Measurements from ENCODE around the gene MAN1C1.

MAN1C1 gene

DNA sequence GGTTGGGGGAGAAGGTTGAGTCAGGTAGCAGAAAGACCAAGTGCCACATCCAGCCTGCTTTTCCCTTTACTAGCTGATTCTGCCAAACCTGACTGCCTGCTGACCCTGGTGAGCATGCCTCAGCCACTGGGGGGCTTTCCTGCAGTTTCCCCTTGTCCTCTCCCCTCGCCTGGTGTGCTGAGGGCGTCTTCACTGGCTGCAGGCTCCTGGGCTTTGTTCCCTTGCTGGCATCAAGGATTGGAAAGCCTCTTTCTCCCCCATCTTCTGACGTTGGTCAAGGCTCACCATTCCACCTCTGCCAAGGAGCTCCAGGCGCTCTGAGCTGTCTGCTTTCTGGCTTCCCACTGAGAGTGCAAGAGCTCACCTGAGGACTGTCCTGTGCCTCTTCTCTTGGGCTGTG is 28.4 kb downstream of the MAN1C1 start:
- H3K4me1 ChIP-seq (ENCODE audit: control insufficient read depth in 1 of 2, insufficient read depth in 1 of 2, low read depth in 1 of 2, low read length in 1 of 2) = no peaks in the 10 kb centered on the region

DNA sequence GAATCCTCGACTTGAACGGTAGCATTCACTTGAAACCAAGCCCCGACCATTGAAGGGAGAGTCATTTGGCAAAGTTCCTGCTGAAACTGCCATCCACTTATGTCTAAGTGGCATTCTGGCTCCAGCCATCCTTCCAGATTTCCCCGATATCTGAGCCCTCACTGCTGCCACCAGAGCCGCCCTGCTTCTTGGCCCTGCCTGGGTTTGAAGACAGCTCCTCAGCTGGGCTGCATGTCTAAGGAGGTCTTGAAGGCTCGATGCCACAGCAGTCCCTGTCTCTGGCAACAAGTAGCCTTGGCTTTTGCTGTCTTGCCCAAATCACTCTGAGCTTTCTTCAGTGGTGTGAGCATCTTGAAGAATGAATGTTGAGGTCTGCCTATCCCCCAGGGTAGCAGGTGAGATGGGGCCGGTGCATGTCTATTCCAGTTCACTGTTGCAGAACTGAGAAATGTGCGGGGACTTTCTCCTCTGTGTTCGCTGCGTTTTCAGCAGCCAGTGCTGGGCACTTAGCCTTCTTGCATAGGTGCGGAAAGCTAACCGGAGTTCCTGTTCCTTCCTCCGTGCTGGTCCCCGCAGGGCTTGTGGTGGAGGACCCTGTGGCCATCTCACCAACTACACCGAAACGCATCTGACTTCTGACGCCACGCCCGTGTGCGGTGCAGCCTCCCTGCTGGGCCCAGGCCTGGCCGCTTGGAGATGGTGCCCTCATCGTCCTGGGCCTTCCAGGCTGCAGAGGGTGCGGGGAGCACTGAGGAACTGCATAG is 29.2 kb downstream of the MAN1C1 start:
- Histone ChIP-seq H3K4me3 (ENCODE audit: low read depth in 1 of 2, low read length in 1 of 2) (no peak overlapping the region), H3K27me3 (peaks cover 22% of the 10 kb centered on the region), H3K9me3 (no peaks in the 10 kb centered on the region), H3K27ac (no peak overlapping the region), H3K36me3 (no peaks in the 10 kb centered on the region), H3K4me1 (ENCODE audit: control insufficient read depth in 1 of 2, insufficient read depth in 1 of 2, low read depth in 1 of 2, low read length in 1 of 2) (no peaks in the 10 kb centered on the region)
- TF ChIP-seq, protein P1, sequence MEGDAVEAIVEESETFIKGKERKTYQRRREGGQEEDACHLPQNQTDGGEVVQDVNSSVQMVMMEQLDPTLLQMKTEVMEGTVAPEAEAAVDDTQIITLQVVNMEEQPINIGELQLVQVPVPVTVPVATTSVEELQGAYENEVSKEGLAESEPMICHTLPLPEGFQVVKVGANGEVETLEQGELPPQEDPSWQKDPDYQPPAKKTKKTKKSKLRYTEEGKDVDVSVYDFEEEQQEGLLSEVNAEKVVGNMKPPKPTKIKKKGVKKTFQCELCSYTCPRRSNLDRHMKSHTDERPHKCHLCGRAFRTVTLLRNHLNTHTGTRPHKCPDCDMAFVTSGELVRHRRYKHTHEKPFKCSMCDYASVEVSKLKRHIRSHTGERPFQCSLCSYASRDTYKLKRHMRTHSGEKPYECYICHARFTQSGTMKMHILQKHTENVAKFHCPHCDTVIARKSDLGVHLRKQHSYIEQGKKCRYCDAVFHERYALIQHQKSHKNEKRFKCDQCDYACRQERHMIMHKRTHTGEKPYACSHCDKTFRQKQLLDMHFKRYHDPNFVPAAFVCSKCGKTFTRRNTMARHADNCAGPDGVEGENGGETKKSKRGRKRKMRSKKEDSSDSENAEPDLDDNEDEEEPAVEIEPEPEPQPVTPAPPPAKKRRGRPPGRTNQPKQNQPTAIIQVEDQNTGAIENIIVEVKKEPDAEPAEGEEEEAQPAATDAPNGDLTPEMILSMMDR (IDR thresholded peaks at IDR 0.05) = no peak

More for the DNA sequence above, 28.4 kb downstream of the MAN1C1 start:
- Histone ChIP-seq H3K27me3 (peaks cover 25% of the 10 kb centered on the region), H3K9me3 (no peaks in the 10 kb centered on the region), H3K4me3 (ENCODE audit: low read depth in 1 of 2, low read length in 1 of 2) (no peak overlapping the region), H3K27ac (no peak overlapping the region), H3K36me3 (no peaks in the 10 kb centered on the region)
- TF ChIP-seq, protein P1 (IDR thresholded peaks at IDR 0.05) = no peak

DNA sequence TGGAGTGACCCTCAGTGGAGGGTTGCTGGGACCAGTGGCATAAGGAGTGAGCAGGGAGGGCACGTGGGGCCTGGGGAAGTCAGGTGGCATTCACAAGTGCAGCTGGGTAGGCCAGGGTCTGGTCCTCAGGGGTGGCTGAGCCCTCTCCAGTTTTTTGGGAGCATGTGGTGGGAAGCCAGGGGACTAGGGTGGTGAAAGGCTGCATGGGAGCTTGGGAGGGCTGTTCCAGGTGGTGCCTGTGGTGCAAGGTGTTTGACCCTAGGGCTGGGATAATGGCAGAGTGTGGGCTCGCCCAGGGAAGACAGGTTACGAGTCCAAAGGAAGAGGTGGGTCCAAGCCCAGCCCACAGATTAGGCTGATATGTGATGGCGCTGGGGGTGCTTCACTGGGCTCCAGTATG is 30.5 kb downstream of the MAN1C1 start:
- H3K36me3 ChIP-seq = no peaks in the 10 kb centered on the region
- TF ChIP-seq, protein P1 (IDR thresholded peaks at IDR 0.05) = no peak
- H3K4me3 ChIP-seq (ENCODE audit: low read depth in 1 of 2, low read length in 1 of 2) = no peak overlapping the region
- H3K27ac ChIP-seq = no peak overlapping the region
- H3K27me3 ChIP-seq = peaks cover 9% of the 10 kb centered on the region
- H3K9me3 ChIP-seq = no peaks in the 10 kb centered on the region
- H3K4me1 ChIP-seq (ENCODE audit: control insufficient read depth in 1 of 2, insufficient read depth in 1 of 2, low read depth in 1 of 2, low read length in 1 of 2) = no peaks in the 10 kb centered on the region

DNA sequence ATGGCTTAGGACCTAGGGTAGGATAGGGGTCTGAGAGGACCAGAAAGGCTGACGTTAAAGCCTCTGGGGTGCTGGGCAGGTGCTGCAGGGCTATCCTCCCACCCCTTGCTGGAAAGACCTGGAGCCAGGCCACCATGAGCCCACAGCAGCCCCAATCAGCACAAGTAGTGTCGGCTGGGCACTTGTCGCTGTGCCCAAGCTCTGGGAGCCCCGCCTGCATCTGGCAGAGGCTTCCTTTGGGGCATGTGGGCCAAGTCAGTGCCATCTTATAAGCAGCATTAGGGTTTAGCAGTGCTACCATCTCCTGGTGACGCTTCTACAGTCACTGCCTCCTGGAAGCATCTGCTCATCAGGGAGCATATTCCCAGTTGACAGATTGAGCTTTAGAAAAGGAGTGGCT is 31.3 kb downstream of the MAN1C1 start:
- no peaks in the 10 kb centered on the region for H3K36me3 ChIP-seq
- no peak overlapping the region for H3K4me3 ChIP-seq (ENCODE audit: low read depth in 1 of 2, low read length in 1 of 2)
- H3K4me1 ChIP-seq (ENCODE audit: control insufficient read depth in 1 of 2, insufficient read depth in 1 of 2, low read depth in 1 of 2, low read length in 1 of 2) = no peaks in the 10 kb centered on the region
- peaks cover 2% of the 10 kb centered on the region for H3K27me3 ChIP-seq
- TF ChIP-seq, protein P1 (IDR thresholded peaks at IDR 0.05) = no peak
- H3K27ac ChIP-seq = no peak overlapping the region
- H3K9me3 ChIP-seq = no peaks in the 10 kb centered on the region

DNA sequence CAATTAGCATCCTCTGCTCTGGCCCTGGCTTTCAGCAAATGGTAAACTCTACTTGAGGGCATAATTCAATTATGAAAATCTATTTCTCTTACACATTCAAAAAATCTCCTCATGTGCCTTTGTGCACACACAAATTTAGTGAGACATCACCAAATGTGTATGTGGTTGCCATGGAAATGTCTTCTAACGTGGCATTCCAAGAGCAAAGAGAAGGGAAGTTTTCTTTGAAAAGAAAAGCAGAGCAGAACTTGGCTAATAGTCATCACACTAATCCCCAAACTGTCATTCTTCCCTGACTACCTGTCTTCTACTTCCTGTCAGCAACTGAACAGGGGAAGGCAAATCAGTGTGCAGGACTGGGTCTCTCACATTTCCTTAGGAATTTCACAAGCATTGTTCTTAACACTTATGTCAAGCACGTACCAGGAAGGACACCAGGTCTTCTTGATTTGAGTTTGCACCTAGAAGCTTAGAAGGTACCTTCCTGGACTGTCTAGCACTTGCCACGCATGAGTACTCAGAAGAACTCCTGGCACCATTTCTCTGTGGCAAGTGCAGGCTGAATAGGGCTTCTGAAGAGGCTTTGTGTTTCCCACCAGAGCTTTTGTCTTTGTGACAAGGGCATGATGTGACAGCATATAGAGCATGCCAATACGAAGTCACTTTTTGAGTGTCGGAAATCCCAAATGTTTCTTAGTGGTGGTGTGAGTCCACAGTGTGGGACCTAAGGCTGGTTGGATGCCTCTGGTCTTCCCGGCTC is 32.3 kb downstream of the MAN1C1 start:
- TF ChIP-seq, protein P1 (IDR thresholded peaks at IDR 0.05) = no peak
- H3K27ac ChIP-seq = no peak overlapping the region

More for the DNA sequence above, 32.3 kb downstream of the MAN1C1 start:
- Histone ChIP-seq H3K27me3 (no peaks in the 10 kb centered on the region), H3K4me3 (ENCODE audit: low read depth in 1 of 2, low read length in 1 of 2) (no peak overlapping the region), H3K4me1 (ENCODE audit: control insufficient read depth in 1 of 2, insufficient read depth in 1 of 2, low read depth in 1 of 2, low read length in 1 of 2) (no peaks in the 10 kb centered on the region), H3K9me3 (no peaks in the 10 kb centered on the region), H3K36me3 (no peaks in the 10 kb centered on the region)
